ENCODE results near the gene USP12. TPM values are rescaled to one million over a fixed set of nuclear protein-coding genes. Genes with fewer than 3 reads are reported as not detected.

The USP12 gene
- polyA plus RNA-seq, 1 experiment: 4.4 TPM

GRCh38 chr13:27131906-27132305 lies 39.7 kb downstream of the USP12 start:
- no peak for DNase-seq (ENCODE audit: low read depth)
- ChIA-PET CTCF (no interaction called here), POLR2A (no interaction called here)

DNA sequence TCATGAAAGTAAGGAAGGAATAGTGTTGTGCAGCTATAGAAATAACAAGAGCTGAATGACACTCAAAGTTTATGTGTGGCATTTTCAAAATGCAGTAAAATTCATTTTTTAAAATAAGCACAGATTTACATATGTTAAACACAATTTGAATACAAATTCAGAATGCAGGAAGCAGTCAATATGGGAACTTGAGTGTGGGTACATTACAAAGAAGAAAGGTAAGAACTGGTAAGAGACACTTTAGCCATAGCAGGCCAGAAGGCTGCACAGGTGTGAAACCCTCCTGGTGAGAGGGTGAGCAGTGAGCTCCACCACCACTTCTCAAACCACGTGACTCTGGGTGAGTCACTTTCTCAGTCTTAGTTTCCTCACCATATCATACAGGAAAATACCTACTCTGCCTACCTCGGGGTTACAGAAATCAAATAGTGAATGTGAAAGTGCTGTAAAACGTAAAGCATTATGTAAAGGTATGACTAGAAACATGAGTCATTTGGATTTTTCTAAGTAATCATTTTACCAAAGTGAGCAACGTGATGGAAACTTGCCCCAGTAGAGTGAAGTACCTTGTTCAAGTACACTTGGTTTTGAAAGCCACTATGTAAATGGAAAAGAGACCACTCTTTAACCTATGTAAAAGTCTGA lies 40.5 kb downstream of the USP12 start:
- ChIA-PET POLR2A (no interaction called here), CTCF (interaction anchor here (0.8 kb wide), 1 partner anchor 34 kb away, joined by 3 read pairs; no protein-coding TSS in a partner anchor)
- DNase-seq (ENCODE audit: low read depth): no peak
- TF ChIP-seq CTCF (IDR thresholded peaks at IDR 0.05; ENCODE audit: insufficient read depth, low read depth, low read length): no peak
- H3K36me3 ChIP-seq (ENCODE audit: control insufficient read depth, insufficient read depth, low read length): no peaks in the 10 kb centered on the region
- H3K4me3 ChIP-seq (ENCODE audit: low read depth, low read length): no peak overlapping the region
- H3K27me3 ChIP-seq (ENCODE audit: control insufficient read depth, insufficient read depth, low read length): no peaks in the 10 kb centered on the region

More at GRCh38 chr13:27131906-27132305, 39.7 kb downstream of the USP12 start:
- no peak overlapping the region for H3K4me3 ChIP-seq (ENCODE audit: low read depth, low read length)
- no peak for TF ChIP-seq CTCF (IDR thresholded peaks at IDR 0.05; ENCODE audit: insufficient read depth, low read depth, low read length)
- no peaks in the 10 kb centered on the region for H3K36me3 ChIP-seq (ENCODE audit: control insufficient read depth, insufficient read depth, low read length)
- no peaks in the 10 kb centered on the region for H3K27me3 ChIP-seq (ENCODE audit: control insufficient read depth, insufficient read depth, low read length)

DNA sequence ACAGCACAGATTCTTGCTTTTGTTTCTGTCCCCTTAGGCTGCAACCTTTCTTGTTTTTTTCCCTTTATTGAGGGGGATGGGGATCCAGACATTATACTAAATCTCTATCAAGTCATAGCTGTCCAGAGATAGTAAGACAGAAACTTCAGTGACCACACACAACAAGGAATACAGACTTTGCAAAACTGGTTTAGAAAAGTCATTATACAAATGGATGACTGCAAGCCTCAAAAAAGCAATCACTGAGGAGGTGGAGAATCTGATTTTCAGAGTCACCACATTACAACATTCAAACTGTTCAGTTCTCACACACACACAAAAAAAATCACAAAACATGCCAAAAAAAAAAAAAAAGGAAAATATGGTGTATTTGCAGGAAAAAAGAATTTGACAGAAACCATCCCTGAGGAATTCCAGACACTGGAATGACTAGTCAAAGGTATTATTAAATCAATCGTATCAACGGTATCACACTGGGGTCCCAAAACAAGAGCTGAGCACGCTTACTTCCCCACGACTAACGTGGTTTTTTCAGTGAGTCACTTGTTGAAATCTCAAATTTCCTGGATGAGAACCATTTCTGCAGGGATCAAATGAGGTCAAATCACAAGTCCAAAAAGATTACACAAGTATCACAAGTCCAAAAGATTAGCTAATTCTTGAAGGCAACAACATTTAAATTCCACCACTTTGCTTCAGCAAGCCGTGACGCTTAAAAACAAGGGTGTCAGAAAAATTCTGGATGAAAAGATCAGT lies 41.2 kb downstream of the USP12 start:
- H3K4me3 ChIP-seq (ENCODE audit: low read depth, low read length): no peak overlapping the region
- POLR2A ChIA-PET: no interaction called here
- CTCF ChIA-PET: interaction anchor here (0.8 to 1.4 kb wide), 3 partner anchors 11 to 118 kb away, joined by 3 to 4 read pairs (median 3); no protein-coding TSS in a partner anchor
- H3K36me3 ChIP-seq (ENCODE audit: control insufficient read depth, insufficient read depth, low read length): no peaks in the 10 kb centered on the region
- H3K27me3 ChIP-seq (ENCODE audit: control insufficient read depth, insufficient read depth, low read length): no peaks in the 10 kb centered on the region
- DNase-seq (ENCODE audit: low read depth): no peak
- TF ChIP-seq CTCF (IDR thresholded peaks at IDR 0.05; ENCODE audit: insufficient read depth, low read depth, low read length): no peak

GRCh38 chr13:27128825-27129627 lies 42.6 kb downstream of the USP12 start:
- H3K36me3 ChIP-seq (ENCODE audit: control insufficient read depth, insufficient read depth, low read length): no peaks in the 10 kb centered on the region
- ChIA-PET POLR2A (no interaction called here), CTCF (interaction anchor here (0.9 to 1.4 kb wide), 2 partner anchors 12 to 117 kb away, joined by 3 to 4 read pairs; no protein-coding TSS in a partner anchor)
- no peaks in the 10 kb centered on the region for H3K27me3 ChIP-seq (ENCODE audit: control insufficient read depth, insufficient read depth, low read length)
- no peak overlapping the region for H3K4me3 ChIP-seq (ENCODE audit: low read depth, low read length)
- DNase-seq (ENCODE audit: low read depth): peak; percentile 56
- TF ChIP-seq CTCF (IDR thresholded peaks at IDR 0.05; ENCODE audit: insufficient read depth, low read depth, low read length): no peak

- TF ChIP-seq CTCF (IDR thresholded peaks at IDR 0.05; ENCODE audit: insufficient read depth, low read depth, low read length): no peak
- ChIA-PET CTCF (no interaction called here), POLR2A (no interaction called here)
- Histone ChIP-seq H3K27me3 (ENCODE audit: control insufficient read depth, insufficient read depth, low read length) (no peaks in the 10 kb centered on the region), H3K36me3 (ENCODE audit: control insufficient read depth, insufficient read depth, low read length) (no peaks in the 10 kb centered on the region), H3K4me3 (ENCODE audit: low read depth, low read length) (no peak overlapping the region)
- DNase-seq (ENCODE audit: low read depth): no peak
Measured at GRCh38 chr13:27126859-27127258, 44.8 kb downstream of the USP12 start.
